A549 treated with AZD9567 at 1 μM for 4 hours (cell line): Measurements from ENCODE around the gene FTSJ3. TPM values are rescaled to one million over a fixed set of nuclear protein-coding genes. Genes with fewer than 3 reads are reported as not detected.

Source experiments
- total RNA-seq: library from RNA; stranded (reverse); fragments of 200-300 nt; extraction: Qiagen RNA extraction; gene quantifications from 5 replicates; pipeline ENCODE4 v1.2.3, GENCODE V29; 2022; ENCODE audit not compliant: insufficient read depth

FTSJ3 gene
- 50.6 to 85.0 TPM (median 56.6 TPM) in 5 replicates for total RNA-seq

GRCh38 chr17:63827002-63827800, at the start of gene FTSJ3, which contains the start of gene PSMC5:
Gene FTSJ3 (minus strand): TSS chr17:63827663. CDS start chr17:63826902, 761 bp downstream.
Gene PSMC5 (plus strand): TSS chr17:63827431. CDS start chr17:63827491, 60 bp downstream.

GRCh38 chr17:63873577-63873976, 46.1 kb upstream of the FTSJ3 start, which contains the start of gene CSH2:
Gene CSH2 (minus strand): TSS chr17:63873677. CDS start chr17:63873614, 63 bp downstream.

GRCh38 chr17:63842540-63843386, 15.3 kb upstream of the FTSJ3 start, which contains the start of gene SMARCD2:
Gene SMARCD2 (minus strand): TSS chr17:63842685. CDS start chr17:63842674, 11 bp downstream.

GRCh38 chr17:63774141-63774968, 53.1 kb downstream of the FTSJ3 start, which contains the start of gene DDX42:
Gene DDX42 (plus strand): TSS chr17:63774170. CDS start chr17:63787050, 12,880 bp downstream.

GRCh38 chr17:63773272-63774140, 54.0 kb downstream of the FTSJ3 start, which contains the start of gene CCDC47:
Gene CCDC47 (minus strand): TSS chr17:63773597. CDS start chr17:63766175, 7,422 bp downstream.

Other genes with a start within 250 kb of the FTSJ3 start
- gene TACO1, start 226.8 kb downstream of the FTSJ3 start, total RNA-seq: 37.1 to 51.0 TPM (median 50.0 TPM) in 5 replicates
- gene MAP3K3, start 205.2 kb downstream of the FTSJ3 start, total RNA-seq: 16.6 to 20.8 TPM (median 19.7 TPM) in 5 replicates
- 6.7 to 13.6 TPM (median 11.1 TPM) in 5 replicates for gene LIMD2, start 127.5 kb downstream of the FTSJ3 start, total RNA-seq
- gene STRADA, start 85.9 kb downstream of the FTSJ3 start, total RNA-seq: 24.9 to 29.3 TPM (median 26.4 TPM) in 5 replicates
- gene CCDC47, start 54.1 kb downstream of the FTSJ3 start, total RNA-seq: 93.5 to 137 TPM (median 99.5 TPM) in 5 replicates
- gene DDX42, start 53.5 kb downstream of the FTSJ3 start, total RNA-seq: 96.9 to 111 TPM (median 100 TPM) in 5 replicates
- 202 to 232 TPM (median 220 TPM) in 5 replicates for gene PSMC5, start 232 bp downstream of the FTSJ3 start, total RNA-seq
- 53.2 to 61.5 TPM (median 57.0 TPM) in 5 replicates for gene SMARCD2, start 15.0 kb upstream of the FTSJ3 start, total RNA-seq
- gene CSH2, start 46.0 kb upstream of the FTSJ3 start, total RNA-seq: not detected in 5 replicates
- gene GH2, start 54.3 kb upstream of the FTSJ3 start, total RNA-seq: not detected in 5 replicates
- not detected in 5 replicates for gene CSH1, start 68.9 kb upstream of the FTSJ3 start, total RNA-seq
- not detected in 5 replicates for gene CSHL1, start 83.6 kb upstream of the FTSJ3 start, total RNA-seq
- gene GH1, start 91.2 kb upstream of the FTSJ3 start, total RNA-seq: not detected in 5 replicates
- 0.07 TPM in 2 of 5 replicates, not detected in the others for gene CD79B, start 104.7 kb upstream of the FTSJ3 start, total RNA-seq
- gene SCN4A, start 145.3 kb upstream of the FTSJ3 start, total RNA-seq: 0.02 to 0.03 TPM (median 0.02 TPM) in 3 of 5 replicates, not detected in the others
- gene PRR29, start 170.7 kb upstream of the FTSJ3 start, total RNA-seq: 0.48 to 0.71 TPM (median 0.56 TPM) in 4 of 5 replicates, not detected in the other
- 0.08 to 0.09 TPM in 2 of 5 replicates, not detected in the others for gene ICAM2, start 193.0 kb upstream of the FTSJ3 start, total RNA-seq